HepG2 (cell line): Measurements from ENCODE around the gene SH3GLB2. TPM values are rescaled to one million over a fixed set of nuclear protein-coding genes. Genes with fewer than 3 reads are reported as not detected.

ENCODE experiments used
- ATAC-seq: fragments of 200-7000 bp; cut with Tn5 transposase; 3 replicates; pipeline ENCODE4 v1.9.1; 2020; ENCODE audit warnings: mild to moderate bottlenecking, moderate library complexity
- BruUV-seq: library from RNA; stranded (reverse); fragments of 400-500 nt; replicated peaks from 2 replicates; lab custom pipeline; 2021; lab: Mats Ljungman, UMichigan
- CTCF ChIA-PET: fragments of 300-600 bp; formaldehyde crosslinking; extraction: SDS; loops from one replicate; lab custom pipeline; 2021; ENCODE audit warnings: low total read pairs, inconsistent platforms, low intra/inter-chr PET ratio; lab: Yijun Ruan, JAX
- POLR2A ChIA-PET: fragments of 350-600 bp; sonication (Branson Sonifier 250); formaldehyde crosslinking; loops from one replicate; lab custom pipeline; 2020; ENCODE audit warnings: antibody characterized with exemption, inconsistent platforms; lab: Yijun Ruan, JAX
- DNase-seq: peaks from one replicate; pipeline ENCODE4 v3.0.0-alpha.2; 2015; ENCODE audit warnings: low spot score
- FAIRE-seq: peaks from 3 replicates; lab custom pipeline; 2011; peaks lifted over from hg19 to GRCh38; lab: Jason Lieb, UNC
- H2AFZ ChIP-seq: one replicate; pipeline ENCODE4 v1.6.1; 2011; ENCODE audit warnings: low read length, inconsistent platforms
- H3K27ac ChIP-seq: fragments of 300-600 bp; 3 replicates; pipeline ENCODE4 v1.8.0; 2011; ENCODE audit warnings: mixed run types, mild to moderate bottlenecking, mixed read lengths, low read length, inconsistent platforms; ENCODE audit not compliant: insufficient read depth; ENCODE audit errors: extremely low read length
- H3K27me3 ChIP-seq, 2 experiments: fragments of 200-600 bp in 1 of 2; 2 replicates in 1 of 2; 3 replicates in 1 of 2; pipeline versions ENCODE4 v1.6.0 to v1.8.0; 2011; ENCODE audit warnings: low read length in 2 of 2, mild to moderate bottlenecking in 2 of 2, moderate library complexity in 2 of 2, inconsistent platforms in 1 of 2; ENCODE audit not compliant: insufficient read depth in 2 of 2, control insufficient read depth in 1 of 2
- H3K36me3 ChIP-seq, 2 experiments: fragments of 200-600 bp in 1 of 2; replicated peaks in 1 of 2; 2 replicates in 1 of 2; 3 replicates in 1 of 2; pipeline versions ENCODE4 v1.5.1 to v1.8.0; 2011; ENCODE audit warnings: low read length in 2 of 2, inconsistent platforms in 1 of 2; ENCODE audit not compliant: insufficient read depth in 2 of 2, control insufficient read depth in 1 of 2
- H3K4me1 ChIP-seq: 2 replicates; pipeline ENCODE4 v1.5.1; 2012; ENCODE audit warnings: low read length, inconsistent platforms; ENCODE audit not compliant: insufficient read depth
- H3K4me2 ChIP-seq: 2 replicates; pipeline ENCODE4 v1.6.0; 2011; ENCODE audit warnings: low read depth, low read length, inconsistent platforms
- H3K4me3 ChIP-seq, 3 experiments: fragments of 200-600 bp in 1 of 3; sonication (generic), shearing (Covaris generic) in 1 of 3; replicated peaks in 1 of 3; 2 replicates each; pipeline ENCODE4 v1.5.1; 2011 to 2016; ENCODE audit warnings: low read length in 3 of 3, inconsistent platforms in 2 of 3, low read depth in 2 of 3, mild to moderate bottlenecking in 2 of 3, control low read depth in 1 of 3, mixed read lengths in 1 of 3; ENCODE audit not compliant: insufficient read depth in 1 of 3
- H3K79me2 ChIP-seq: one replicate; pipeline ENCODE4 v1.6.1; 2011; ENCODE audit warnings: low read length, inconsistent platforms; ENCODE audit not compliant: insufficient read depth
- H3K9ac ChIP-seq: 2 replicates; pipeline ENCODE4 v1.6.0; 2011; ENCODE audit warnings: mild to moderate bottlenecking, low read depth, low read length, inconsistent platforms; ENCODE audit not compliant: insufficient read depth
- H3K9me3 ChIP-seq: 2 replicates; pipeline ENCODE4 v1.5.1; 2012; ENCODE audit warnings: mild to moderate bottlenecking, low read length
- H4K20me1 ChIP-seq: 2 replicates; pipeline ENCODE4 v1.6.0; 2011; ENCODE audit warnings: inconsistent platforms, mild to moderate bottlenecking, low read length, moderate library complexity; ENCODE audit not compliant: insufficient read depth
- AKAP8 ChIP-seq: sonication (generic); formaldehyde crosslinking; IDR thresholded peaks from 2 replicates; pipeline ENCODE4 v1.5.1; 2020; ENCODE audit warnings: mild to moderate bottlenecking, missing genetic modification reagents
- ATRX ChIP-seq: sonication (generic); formaldehyde crosslinking; IDR thresholded peaks from 2 replicates; pipeline ENCODE4 v1.4.0; 2020; ENCODE audit warnings: missing genetic modification reagents, borderline replicate concordance
- ETV5 ChIP-seq: IDR thresholded peaks from 2 replicates; pipeline ENCODE4 v1.6.1; 2018; ENCODE audit warnings: missing biosample characterization, missing genetic modification reagents, inconsistent platforms, borderline replicate concordance
- FOXK1 ChIP-seq: sonication (generic); formaldehyde crosslinking; IDR thresholded peaks from 2 replicates; pipeline ENCODE4 v1.4.0; 2020; ENCODE audit warnings: low read depth, missing genetic modification reagents, borderline replicate concordance
- FOXP4 ChIP-seq: sonication (generic); formaldehyde crosslinking; IDR thresholded peaks from 2 replicates; pipeline ENCODE4 v1.4.0; 2020; ENCODE audit warnings: missing genetic modification reagents
- HNRNPL ChIP-seq: fragments of 200-400 bp; formaldehyde crosslinking; IDR thresholded peaks from 2 replicates; pipeline ENCODE4 v1.6.1; 2017; ENCODE audit warnings: mild to moderate bottlenecking, low read depth, low read length
- KAT8 ChIP-seq: IDR thresholded peaks from 2 replicates; pipeline ENCODE4 v1.6.1; 2016; ENCODE audit warnings: missing genetic modification reagents, missing compliant biosample characterization
- MIER3 ChIP-seq: IDR thresholded peaks from 2 replicates; pipeline ENCODE4 v1.6.1; 2016; ENCODE audit warnings: missing compliant biosample characterization, borderline replicate concordance
- PCBP2 ChIP-seq: fragments of 200-400 bp; formaldehyde crosslinking; optimal IDR thresholded peaks from 2 replicates; pipeline ENCODE3; 2018; ENCODE audit warnings: low read length, low read depth; ENCODE audit not compliant: poor library complexity, severe bottlenecking
- RBM22 ChIP-seq: fragments of 200-400 bp; formaldehyde crosslinking; optimal IDR thresholded peaks from 2 replicates; pipeline ENCODE3; 2017; ENCODE audit warnings: mild to moderate bottlenecking, low read length, moderate library complexity
- REPIN1 ChIP-seq: sonication (generic); formaldehyde crosslinking; IDR thresholded peaks from 2 replicates; pipeline ENCODE4 v1.8.0; 2022; ENCODE audit warnings: missing genetic modification reagents, low read depth, mild to moderate bottlenecking, borderline replicate concordance
- SIN3B ChIP-seq: fragments of 150-350 bp; IDR thresholded peaks from 2 replicates; pipeline ENCODE4 v1.6.1; 2014; ENCODE audit warnings: low read length
- SMAD9 ChIP-seq: sonication (generic); formaldehyde crosslinking; IDR thresholded peaks from 2 replicates; pipeline ENCODE4 v1.5.1; 2020; ENCODE audit warnings: mild to moderate bottlenecking, missing genetic modification reagents
- UBTF ChIP-seq: sonication (generic); formaldehyde crosslinking; IDR thresholded peaks from 2 replicates; pipeline ENCODE4 v1.4.0; 2020; ENCODE audit warnings: mild to moderate bottlenecking, missing genetic modification reagents
- ZKSCAN8 ChIP-seq: IDR thresholded peaks from 2 replicates; pipeline ENCODE4 v1.6.1; 2016; ENCODE audit warnings: borderline replicate concordance, missing genetic modification reagents, missing compliant biosample characterization
- ZNF567 ChIP-seq: sonication (generic); formaldehyde crosslinking; IDR thresholded peaks from 2 replicates; pipeline ENCODE4 v1.8.1; 2023; ENCODE audit warnings: mild to moderate bottlenecking, missing genetic modification reagents, borderline replicate concordance
- ZNF614 ChIP-seq: IDR thresholded peaks from 2 replicates; pipeline ENCODE4 v1.6.1; 2018; ENCODE audit warnings: missing biosample characterization, missing genetic modification reagents, inconsistent platforms, borderline replicate concordance
- WGBS: methylation state at CpG from one replicate; pipeline ENCODE4 v1.1.6; 2017; ENCODE audit warnings: low lambda C conversion rate; 5-methylcytosine and 5-hydroxymethylcytosine counted together
- in situ Hi-C: cut with HindIII; loops from 2 replicates; pipeline ENCODE4 v1.10.0; 2017; ENCODE audit warnings: low pct_unique_long_range_greater_than_20kb; ENCODE audit not compliant: extremely low pct_ligation_motif_present
- intact Hi-C: fragments of 100-400 bp; cut with micrococcal nuclease; formaldehyde crosslinking; loops from one replicate; pipeline ENCODE4 v1.10.0; 2022; ENCODE audit not compliant: unreplicated experiment
- polyA plus RNA-seq, 8 experiments: library from polyadenylated mRNA; depleted of rRNA in 3 of 8; stranded (reverse) in 7 of 8; unstranded in 1 of 8; fragments of >200 nt; fragmentation: Illumina TruSeq in 4 of 8; extraction: Trizol in 4 of 8; gene quantifications; 2 replicates each; pipeline versions ENCODE4 v1.2.1 to v1.2.3, GENCODE V29; 2011 to 2016; ENCODE audit warnings: low read depth in 4 of 8, missing spikeins in 1 of 8, mixed read lengths in 1 of 8; ENCODE audit not compliant: insufficient read depth in 1 of 8
- total RNA-seq, 5 experiments: library from RNA; depleted of rRNA; stranded (reverse); fragments of >200 nt; fragmentation: Illumina TruSeq; extraction: Trizol; gene quantifications; 2 replicates each; pipeline ENCODE4 v1.2.3, GENCODE V29; 2016; ENCODE audit warnings: low read depth in 1 of 5

The SH3GLB2 gene
- total and polyA plus RNA-seq, 2 of the 13 experiments (the other 11 are each of a cell fraction or from before 2014, with no cell fraction given): 24.0 to 40.6 TPM

GRCh38 chr9:129006328-129007034 is 21.6 kb downstream of the SH3GLB2 start (continued):
- TF ChIP-seq ZNF614 (CRISPR knock-in tag) (no peak), REPIN1 (CRISPR knock-in tag) (no peak), SMAD9 (CRISPR knock-in tag) (no peak), KAT8 (CRISPR knock-in tag) (no peak), FOXK1 (no peak), MIER3 (CRISPR knock-in tag) (0 out of 2 replicates have a peak, but pooled peaks have one; percentile 35), ZKSCAN8 (CRISPR knock-in tag) (no peak), HNRNPL (0 out of 2 replicates have a peak, but pooled peaks have one; percentile 43), SIN3B (no peak), PCBP2 (no peak), ATRX (CRISPR knock-in tag) (no peak), ETV5 (peak; percentile 22; the same call in 1 of the 2 replicates)

- Histone ChIP-seq H3K27me3 (no peaks in the 10 kb centered on the region), H3K9me3 (no peaks in the 10 kb centered on the region), H3K9ac (no peak overlapping the region), H4K20me1 (no peaks in the 10 kb centered on the region), H3K4me2 (no peak overlapping the region), H3K4me1 (no peaks in the 10 kb centered on the region), H2AFZ (no peak overlapping the region), H3K4me3 (no peak overlapping the region), H3K79me2 (no peaks in the 10 kb centered on the region), H3K27ac (no peak overlapping the region), H3K36me3 (peaks cover 33 to 65% of the 10 kb centered on the region in 2 experiments)
- TF ChIP-seq FOXP4 (CRISPR knock-in tag): no peak
- TF ChIP-seq UBTF (CRISPR knock-in tag): no peak
- TF ChIP-seq RBM22: peak; percentile 76
- no peak for TF ChIP-seq ZNF567 (CRISPR knock-in tag)
- TF ChIP-seq AKAP8 (CRISPR knock-in tag): 0 out of 2 replicates have a peak, but pooled peaks have one; percentile 48
- POLR2A ChIA-PET: no interaction called here
- FAIRE-seq (no peak), ATAC-seq (no peak), DNase-seq (no peak)
- CTCF ChIA-PET: interaction anchor here (1.7 kb wide), 1 partner anchor 154 kb away, joined by 4 read pairs; no protein-coding TSS in a partner anchor
- 93% methylated on average over 9 of the region's 10 CpGs for whole genome bisulfite sequencing
- no TSS peak for BruUV-seq
- intact Hi-C loops (loop anchor here (10.0 kb wide), 1 partner anchor 151 kb away; no protein-coding TSS in a partner anchor), in situ Hi-C loops (no loop called here)
These were observed 22.7 kb downstream of the SH3GLB2 start for GRCh38 chr9:129005336-129005997.
